SK-N-SH treated with all-trans-retinoic acid at 6 μM for 48 hours (cell line): ENCODE results near the gene MBNL3.

ENCODE experiments used
- ATAC-seq: fragments of 200-7000 bp; cut with Tn5 transposase; 3 replicates; pipeline ENCODE4 v1.9.1; 2020; ENCODE audit warnings: mild to moderate bottlenecking, moderate library complexity
- BACH2 ChIP-seq: fragments of 250-450 bp; sonication (Bioruptor Pico); IDR thresholded peaks from 2 replicates; pipeline ENCODE4 v1.9.0; 2021; ENCODE audit warnings: mild to moderate bottlenecking, borderline replicate concordance
- CSDC2 ChIP-seq: fragments of 250-450 bp; sonication (Bioruptor Pico); IDR thresholded peaks from 2 replicates; pipeline ENCODE4 v1.5.0; 2020; ENCODE audit warnings: mild to moderate bottlenecking, moderate library complexity
- ESRRG ChIP-seq: fragments of 250-450 bp; sonication (Bioruptor Pico); IDR thresholded peaks from 2 replicates; pipeline ENCODE4 v1.6.1; 2021; ENCODE audit warnings: mild to moderate bottlenecking
- ISL1 ChIP-seq: fragments of 250-450 bp; sonication (Bioruptor Pico); IDR thresholded peaks from 2 replicates; pipeline ENCODE4 v2.1.2; 2022; ENCODE audit warnings: mild to moderate bottlenecking, moderate library complexity
- OSR1 ChIP-seq: fragments of 250-450 bp; sonication (Bioruptor Pico); IDR thresholded peaks from 2 replicates; pipeline ENCODE4 v1.8.0; 2022; ENCODE audit warnings: moderate library complexity, mild to moderate bottlenecking, inconsistent platforms
- PATZ1 ChIP-seq: fragments of 250-450 bp; sonication (Bioruptor Pico); IDR thresholded peaks from 2 replicates; pipeline ENCODE4 v1.8.0; 2020; ENCODE audit warnings: mild to moderate bottlenecking, moderate library complexity, borderline replicate concordance
- POU6F1 ChIP-seq: fragments of 250-450 bp; sonication (Bioruptor Pico); IDR thresholded peaks from 2 replicates; pipeline ENCODE4 v1.8.0; 2021; ENCODE audit warnings: low read depth, mild to moderate bottlenecking, moderate library complexity, borderline replicate concordance
- PPARA ChIP-seq: fragments of 250-450 bp; sonication (Bioruptor Pico); IDR thresholded peaks from 2 replicates; pipeline ENCODE4 v1.5.0; 2020; ENCODE audit warnings: mild to moderate bottlenecking, borderline replicate concordance
- RARB ChIP-seq: fragments of 250-450 bp; sonication (Bioruptor Pico); IDR thresholded peaks from 2 replicates; pipeline ENCODE4 v1.8.0; 2021; ENCODE audit warnings: mild to moderate bottlenecking, moderate library complexity
- SNAI2 ChIP-seq: fragments of 250-450 bp; sonication (Bioruptor Pico); IDR thresholded peaks from 2 replicates; pipeline ENCODE4 v1.5.0; 2020; ENCODE audit warnings: mild to moderate bottlenecking, moderate library complexity
- TCF4 ChIP-seq: fragments of 250-450 bp; sonication (Bioruptor Pico); IDR thresholded peaks from 2 replicates; pipeline ENCODE4 v1.8.0; 2021; ENCODE audit warnings: mild to moderate bottlenecking, moderate library complexity, borderline replicate concordance
- ZC3H10 ChIP-seq: fragments of 250-450 bp; sonication (Bioruptor Pico); IDR thresholded peaks from 2 replicates; pipeline ENCODE4 v1.5.1; 2021; ENCODE audit warnings: mild to moderate bottlenecking, moderate library complexity
- ZFP3 ChIP-seq: fragments of 250-450 bp; sonication (Bioruptor Pico); IDR thresholded peaks from 2 replicates; pipeline ENCODE4 v1.5.0; 2020; ENCODE audit warnings: mild to moderate bottlenecking, moderate library complexity
- ZFP30 ChIP-seq: fragments of 450-650 bp; formaldehyde crosslinking; IDR thresholded peaks from 2 replicates; pipeline ENCODE4 v1.5.0; 2022; ENCODE audit warnings: mild to moderate bottlenecking, moderate library complexity
- ZNF70 ChIP-seq: fragments of 450-650 bp; formaldehyde crosslinking; IDR thresholded peaks from 2 replicates; pipeline ENCODE4 v1.5.0; 2020; ENCODE audit warnings: mild to moderate bottlenecking, moderate library complexity
- ZNF8 ChIP-seq: fragments of 450-650 bp; formaldehyde crosslinking; IDR thresholded peaks from 2 replicates; pipeline ENCODE4 v1.5.0; 2020; ENCODE audit warnings: mild to moderate bottlenecking, moderate library complexity
- TF ChIP-seq, protein P1 (sequence below): fragments of 250-450 bp; sonication (Bioruptor Pico); IDR thresholded peaks from 2 replicates; pipeline ENCODE4 v1.5.0; 2020; ENCODE audit warnings: mild to moderate bottlenecking, moderate library complexity
- TF ChIP-seq, protein P2 (sequence below): fragments of 250-450 bp; sonication (Bioruptor Pico); IDR thresholded peaks from 2 replicates; pipeline ENCODE4 v1.5.1; 2020; ENCODE audit warnings: low read depth, mild to moderate bottlenecking, moderate library complexity
- TF ChIP-seq, protein P3 (sequence below): fragments of 250-450 bp; sonication (Bioruptor Pico); IDR thresholded peaks from 2 replicates; pipeline ENCODE4 v1.5.1; 2021; ENCODE audit warnings: mild to moderate bottlenecking, moderate library complexity

The MBNL3 gene

DNA sequence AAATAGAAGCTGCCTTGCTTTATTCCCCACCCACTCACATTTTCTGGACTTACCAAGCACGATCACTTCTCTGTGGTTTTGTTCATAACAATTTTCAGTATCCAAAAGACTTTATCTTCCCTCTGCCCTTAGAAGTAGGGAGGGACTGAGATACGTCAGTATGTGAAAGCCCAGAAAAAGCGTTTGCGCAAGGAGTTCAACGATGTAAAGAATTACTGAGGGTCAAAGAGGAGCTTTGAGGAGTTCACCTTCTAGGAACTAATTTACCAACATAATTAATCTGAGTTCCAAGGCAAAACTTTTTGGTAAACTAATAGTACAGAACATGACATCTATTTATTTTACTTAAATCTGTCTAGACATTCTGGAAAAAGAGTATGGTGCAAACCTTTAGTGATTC, 84.6 kb downstream of the MBNL3 start:
- no peak for ATAC-seq
- no peak for TF ChIP-seq CSDC2 (CRISPR knock-in tag)
- TF ChIP-seq, protein P1, sequence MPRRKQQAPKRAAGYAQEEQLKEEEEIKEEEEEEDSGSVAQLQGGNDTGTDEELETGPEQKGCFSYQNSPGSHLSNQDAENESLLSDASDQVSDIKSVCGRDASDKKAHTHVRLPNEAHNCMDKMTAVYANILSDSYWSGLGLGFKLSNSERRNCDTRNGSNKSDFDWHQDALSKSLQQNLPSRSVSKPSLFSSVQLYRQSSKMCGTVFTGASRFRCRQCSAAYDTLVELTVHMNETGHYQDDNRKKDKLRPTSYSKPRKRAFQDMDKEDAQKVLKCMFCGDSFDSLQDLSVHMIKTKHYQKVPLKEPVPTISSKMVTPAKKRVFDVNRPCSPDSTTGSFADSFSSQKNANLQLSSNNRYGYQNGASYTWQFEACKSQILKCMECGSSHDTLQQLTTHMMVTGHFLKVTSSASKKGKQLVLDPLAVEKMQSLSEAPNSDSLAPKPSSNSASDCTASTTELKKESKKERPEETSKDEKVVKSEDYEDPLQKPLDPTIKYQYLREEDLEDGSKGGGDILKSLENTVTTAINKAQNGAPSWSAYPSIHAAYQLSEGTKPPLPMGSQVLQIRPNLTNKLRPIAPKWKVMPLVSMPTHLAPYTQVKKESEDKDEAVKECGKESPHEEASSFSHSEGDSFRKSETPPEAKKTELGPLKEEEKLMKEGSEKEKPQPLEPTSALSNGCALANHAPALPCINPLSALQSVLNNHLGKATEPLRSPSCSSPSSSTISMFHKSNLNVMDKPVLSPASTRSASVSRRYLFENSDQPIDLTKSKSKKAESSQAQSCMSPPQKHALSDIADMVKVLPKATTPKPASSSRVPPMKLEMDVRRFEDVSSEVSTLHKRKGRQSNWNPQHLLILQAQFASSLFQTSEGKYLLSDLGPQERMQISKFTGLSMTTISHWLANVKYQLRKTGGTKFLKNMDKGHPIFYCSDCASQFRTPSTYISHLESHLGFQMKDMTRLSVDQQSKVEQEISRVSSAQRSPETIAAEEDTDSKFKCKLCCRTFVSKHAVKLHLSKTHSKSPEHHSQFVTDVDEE = no peak
- TF ChIP-seq PPARA (CRISPR knock-in tag) = no peak
- no peak for TF ChIP-seq ZNF8 (CRISPR knock-in tag)
- no peak for TF ChIP-seq RARB (CRISPR knock-in tag)
- no peak for TF ChIP-seq ZFP30 (CRISPR knock-in tag)
- TF ChIP-seq TCF4 = no peak
- TF ChIP-seq ZFP3 (CRISPR knock-in tag) = no peak
- TF ChIP-seq, all 23 proteins: peak for 0

DNA sequence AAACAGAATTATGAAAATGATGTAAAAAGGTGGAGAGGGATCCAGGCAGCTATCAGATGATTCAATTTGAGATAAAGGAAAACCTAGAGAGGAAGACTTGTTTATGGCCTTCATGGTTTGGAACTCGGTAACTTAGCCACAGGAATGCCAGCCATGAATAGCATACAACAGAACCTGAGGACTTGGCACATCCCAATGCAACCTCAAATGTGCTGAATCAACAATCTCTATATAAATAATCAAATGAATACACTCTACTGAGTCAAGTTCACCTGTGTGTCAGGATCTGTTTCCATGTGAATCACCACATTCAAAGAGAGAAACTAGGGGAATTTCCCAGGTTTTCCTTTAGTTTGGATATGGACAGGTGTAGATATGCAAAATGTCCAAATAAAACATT, 86.9 kb downstream of the MBNL3 start:
- ATAC-seq = no peak
- TF ChIP-seq RARB (CRISPR knock-in tag) (no peak), SNAI2 (no peak), ESRRG (no peak), PATZ1 (CRISPR knock-in tag) (no peak), POU6F1 (CRISPR knock-in tag) (no peak), BACH2 (CRISPR knock-in tag) (no peak), ZC3H10 (CRISPR knock-in tag) (no peak), ZFP30 (CRISPR knock-in tag) (no peak), OSR1 (CRISPR knock-in tag) (no peak), ZFP3 (CRISPR knock-in tag) (no peak), ZNF70 (CRISPR knock-in tag) (no peak)
- TF ChIP-seq, protein P1 = no peak
- TF ChIP-seq, protein P2, sequence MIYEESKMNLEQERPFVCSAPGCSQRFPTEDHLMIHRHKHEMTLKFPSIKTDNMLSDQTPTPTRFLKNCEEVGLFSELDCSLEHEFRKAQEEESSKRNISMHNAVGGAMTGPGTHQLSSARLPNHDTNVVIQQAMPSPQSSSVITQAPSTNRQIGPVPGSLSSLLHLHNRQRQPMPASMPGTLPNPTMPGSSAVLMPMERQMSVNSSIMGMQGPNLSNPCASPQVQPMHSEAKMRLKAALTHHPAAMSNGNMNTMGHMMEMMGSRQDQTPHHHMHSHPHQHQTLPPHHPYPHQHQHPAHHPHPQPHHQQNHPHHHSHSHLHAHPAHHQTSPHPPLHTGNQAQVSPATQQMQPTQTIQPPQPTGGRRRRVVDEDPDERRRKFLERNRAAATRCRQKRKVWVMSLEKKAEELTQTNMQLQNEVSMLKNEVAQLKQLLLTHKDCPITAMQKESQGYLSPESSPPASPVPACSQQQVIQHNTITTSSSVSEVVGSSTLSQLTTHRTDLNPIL (CRISPR knock-in tag) = no peak

DNA sequence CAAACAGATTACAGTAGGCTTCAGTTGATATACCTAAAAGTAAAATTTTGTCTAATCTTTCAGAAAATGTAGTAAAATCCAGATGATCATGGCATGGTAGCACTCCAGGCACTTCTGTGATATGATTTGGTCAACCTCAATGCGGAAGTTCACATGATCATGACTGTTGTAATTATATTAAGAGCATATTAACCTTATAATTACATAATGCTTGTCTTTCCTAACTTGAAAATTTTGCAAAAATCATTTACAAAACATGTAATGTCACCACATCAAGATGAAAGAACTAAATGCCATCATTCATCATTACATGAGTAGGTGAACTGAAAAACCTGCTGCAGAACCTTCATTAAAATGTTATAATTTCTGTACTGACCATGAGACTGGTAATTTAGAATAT, 88.1 kb downstream of the MBNL3 start:
- no peak for ATAC-seq
- no peak for TF ChIP-seq CSDC2 (CRISPR knock-in tag)
- no peak for TF ChIP-seq ZFP30 (CRISPR knock-in tag)
- TF ChIP-seq POU6F1 (CRISPR knock-in tag) = no peak
- TF ChIP-seq, protein P3, sequence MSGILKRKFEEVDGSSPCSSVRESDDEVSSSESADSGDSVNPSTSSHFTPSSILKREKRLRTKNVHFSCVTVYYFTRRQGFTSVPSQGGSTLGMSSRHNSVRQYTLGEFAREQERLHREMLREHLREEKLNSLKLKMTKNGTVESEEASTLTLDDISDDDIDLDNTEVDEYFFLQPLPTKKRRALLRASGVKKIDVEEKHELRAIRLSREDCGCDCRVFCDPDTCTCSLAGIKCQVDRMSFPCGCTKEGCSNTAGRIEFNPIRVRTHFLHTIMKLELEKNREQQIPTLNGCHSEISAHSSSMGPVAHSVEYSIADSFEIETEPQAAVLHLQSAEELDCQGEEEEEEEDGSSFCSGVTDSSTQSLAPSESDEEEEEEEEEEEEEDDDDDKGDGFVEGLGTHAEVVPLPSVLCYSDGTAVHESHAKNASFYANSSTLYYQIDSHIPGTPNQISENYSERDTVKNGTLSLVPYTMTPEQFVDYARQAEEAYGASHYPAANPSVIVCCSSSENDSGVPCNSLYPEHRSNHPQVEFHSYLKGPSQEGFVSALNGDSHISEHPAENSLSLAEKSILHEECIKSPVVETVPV = no peak
- no peak for TF ChIP-seq ISL1 (CRISPR knock-in tag)
- no peak for TF ChIP-seq RARB (CRISPR knock-in tag)
- TF ChIP-seq ZC3H10 (CRISPR knock-in tag) = no peak
- TF ChIP-seq, protein P2 (CRISPR knock-in tag) = no peak
- TF ChIP-seq, protein P1 = no peak
- no peak for TF ChIP-seq SNAI2
- TF ChIP-seq ZNF70 (CRISPR knock-in tag) = no peak
